Measurements from ENCODE around the gene LRP2.
"Not testable (repeated sequence)": the region's sequence is repeated elsewhere in the genome, so short reads cannot be mapped to it uniquely, and the experiment has no call there.

The LRP2 gene

DNA sequence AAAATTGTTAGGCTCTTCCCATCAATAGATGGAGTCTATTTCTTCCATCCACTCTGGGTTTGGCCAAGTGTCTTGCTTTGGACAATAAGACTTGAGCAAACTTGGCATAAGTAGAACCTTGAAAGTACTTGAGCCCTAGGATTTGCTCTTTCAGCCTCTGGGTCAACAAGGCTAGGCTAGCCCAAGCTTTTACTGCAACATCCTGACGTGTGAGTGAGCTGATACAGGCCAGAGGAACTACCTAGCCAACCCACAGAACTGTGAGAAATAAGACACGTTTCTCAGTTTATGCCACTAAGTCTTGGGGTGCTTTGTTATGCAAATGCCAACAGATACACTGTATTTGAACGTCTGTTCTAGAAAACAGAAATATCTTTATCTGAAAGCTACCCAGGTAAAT is 71.9 kb downstream of the LRP2 start:
- Mint-ChIP-seq H3K27ac (no peak overlapping the region), H3K9me3 (no peaks in the 10 kb centered on the region), H3K4me1 (no peaks in the 10 kb centered on the region), H3K27me3 (peaks cover 6% of the 10 kb centered on the region), H3K36me3 (no peaks in the 10 kb centered on the region), H3K4me3 (no peak overlapping the region)

DNA sequence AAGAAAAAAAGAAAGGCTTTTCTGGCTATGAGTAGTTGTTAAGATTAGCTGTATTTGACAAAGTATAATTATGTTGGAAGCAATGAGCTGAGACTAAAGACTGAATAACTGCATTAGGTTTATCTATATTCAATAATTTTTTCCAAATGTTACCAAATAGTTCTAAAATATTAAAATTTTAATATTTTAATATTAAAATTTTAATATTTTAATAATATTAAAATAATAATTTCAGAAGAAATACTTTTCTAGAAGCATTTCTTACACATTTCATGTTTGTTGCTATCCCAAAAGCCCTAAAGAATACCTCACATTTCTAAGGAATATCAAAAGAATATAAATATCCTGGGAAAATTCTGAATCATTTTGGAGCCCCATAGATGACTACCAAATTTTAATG is 74.7 kb downstream of the LRP2 start:
- Mint-ChIP-seq H3K9me3 (no peaks in the 10 kb centered on the region), H3K36me3 (no peaks in the 10 kb centered on the region), H3K27me3 (peaks cover 9% of the 10 kb centered on the region), H3K4me1 (no peaks in the 10 kb centered on the region), H3K4me3 (no peak overlapping the region), H3K27ac (no peak overlapping the region)

DNA sequence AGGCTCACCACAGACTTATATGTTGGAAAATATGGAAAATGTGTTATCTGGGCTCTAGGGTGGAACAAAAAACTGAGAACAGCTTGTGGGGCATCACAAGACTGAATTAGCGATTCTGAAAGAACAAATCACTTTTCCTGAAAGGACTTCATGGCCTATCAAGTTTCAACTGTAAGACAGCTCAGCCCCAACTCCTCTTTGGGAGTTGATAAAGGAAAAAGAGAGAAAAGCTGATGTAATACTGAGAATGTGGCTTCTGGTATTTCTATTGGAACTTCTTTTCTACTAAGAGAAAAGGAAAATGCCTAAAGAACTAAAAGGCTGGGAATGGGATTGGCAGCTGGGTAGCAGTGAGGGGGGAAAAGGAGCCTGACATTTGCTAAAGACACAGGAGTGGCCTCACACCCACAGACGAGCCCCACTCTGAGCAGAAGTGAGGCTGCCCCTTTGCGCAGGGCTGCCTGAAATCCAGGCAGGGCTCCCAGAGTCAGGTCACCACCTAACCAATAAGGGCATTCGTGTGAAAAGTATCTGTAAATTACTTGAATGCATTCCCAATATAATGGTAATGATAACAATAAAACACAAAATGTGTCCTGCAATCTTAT is 75.6 kb downstream of the LRP2 start:
- no peaks in the 10 kb centered on the region for H3K9me3 Mint-ChIP-seq
- peaks cover 9% of the 10 kb centered on the region for H3K27me3 Mint-ChIP-seq
- no peaks in the 10 kb centered on the region for H3K4me1 Mint-ChIP-seq
- no peak overlapping the region for H3K4me3 Mint-ChIP-seq
- H3K36me3 Mint-ChIP-seq: no peaks in the 10 kb centered on the region
- H3K27ac Mint-ChIP-seq: no peak overlapping the region

DNA sequence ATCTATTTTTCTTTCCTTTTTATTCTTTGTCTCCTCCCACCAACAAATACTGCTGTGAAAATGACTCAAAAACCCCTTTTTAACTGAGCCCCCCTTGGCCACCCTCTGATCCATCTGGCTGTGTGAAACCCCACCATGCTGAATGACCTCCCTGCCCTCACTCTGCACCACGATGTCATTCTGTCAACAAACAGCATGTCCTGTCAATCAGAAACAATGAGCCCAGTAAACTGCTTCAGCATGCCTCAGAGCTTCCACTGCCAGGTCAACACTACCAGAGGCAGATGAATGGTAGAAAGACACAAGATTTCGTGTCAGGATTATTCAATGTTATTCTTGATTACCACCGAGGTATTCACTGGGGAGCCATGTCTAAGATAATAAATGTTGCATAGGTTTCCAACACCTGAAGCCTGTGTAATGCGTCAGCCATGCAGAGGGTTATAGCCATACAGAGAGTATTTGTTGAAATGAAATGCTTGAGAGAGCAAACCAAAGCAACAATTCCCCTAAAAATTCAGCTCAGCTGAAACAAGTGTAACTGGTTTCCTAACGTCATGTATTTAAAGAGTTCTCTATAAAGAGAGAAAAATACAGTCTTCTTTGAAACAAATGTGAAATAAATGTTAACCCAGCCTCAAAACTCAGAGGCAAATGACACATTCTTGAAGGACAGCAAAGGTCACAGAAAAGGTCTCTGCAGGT is 76.7 kb downstream of the LRP2 start:
- H3K4me1 Mint-ChIP-seq: no peaks in the 10 kb centered on the region
- no peak overlapping the region for H3K4me3 Mint-ChIP-seq
- no peak overlapping the region for H3K27ac Mint-ChIP-seq
- no peaks in the 10 kb centered on the region for H3K36me3 Mint-ChIP-seq
- H3K9me3 Mint-ChIP-seq: no peaks in the 10 kb centered on the region
- H3K27me3 Mint-ChIP-seq: peaks cover 10% of the 10 kb centered on the region

DNA sequence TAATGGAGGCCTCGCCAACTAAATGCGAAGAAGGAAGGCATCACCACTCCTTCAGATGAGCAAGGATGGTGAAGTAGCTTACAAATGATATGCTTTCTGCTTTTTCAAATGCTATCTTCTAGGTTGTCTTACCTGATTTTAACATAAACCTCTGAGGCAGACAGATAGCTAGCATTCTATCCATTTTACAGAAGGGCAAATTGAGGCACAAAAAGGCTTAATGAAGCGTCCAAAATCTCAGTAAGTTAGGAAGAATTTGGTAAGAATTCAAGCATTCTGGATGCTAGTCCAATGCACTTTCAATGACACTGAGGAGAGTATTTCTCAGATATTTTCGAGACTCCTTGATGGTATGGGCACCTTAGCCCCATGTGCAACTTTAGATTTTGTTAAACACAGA is 81.8 kb downstream of the LRP2 start:
- Mint-ChIP-seq H3K27me3 (peaks cover 7% of the 10 kb centered on the region), H3K27ac (no peak overlapping the region)

DNA sequence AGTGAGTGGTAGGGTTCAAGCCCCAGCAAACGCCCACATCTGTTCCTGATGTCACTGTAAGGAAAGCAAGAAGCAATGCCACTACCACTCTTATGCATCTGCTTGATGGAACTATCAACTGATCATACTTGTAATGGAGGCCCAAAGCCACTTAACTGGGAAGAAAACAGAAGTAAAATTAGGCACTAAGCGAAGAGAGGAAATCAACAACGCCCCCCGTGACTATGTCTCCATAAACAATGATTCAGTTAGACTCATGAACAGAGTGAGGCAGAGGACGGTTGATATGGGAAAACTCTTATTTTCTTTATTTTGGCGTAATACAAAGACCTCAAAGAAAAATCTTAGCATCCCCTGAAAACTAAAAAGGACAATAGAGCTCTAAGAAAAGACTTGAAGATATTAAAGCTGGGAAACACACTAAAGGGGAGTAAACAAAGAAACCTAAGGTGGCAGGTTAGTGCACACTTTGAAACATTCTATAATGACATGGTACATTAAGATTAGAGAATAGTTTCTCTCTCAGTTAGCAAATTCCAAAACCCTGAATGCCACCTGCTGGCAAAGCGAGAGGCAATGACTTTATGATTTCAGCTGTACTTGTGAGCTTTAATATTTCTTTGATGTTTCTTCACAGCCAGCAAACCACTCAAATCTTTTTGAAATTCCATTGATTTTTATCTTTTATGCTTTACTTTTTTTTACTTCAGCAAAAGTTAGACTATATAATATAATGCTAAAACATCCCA is 86.5 kb downstream of the LRP2 start:
- peaks cover 2% of the 10 kb centered on the region for H3K27me3 Mint-ChIP-seq
- no peak overlapping the region for H3K27ac Mint-ChIP-seq
- no peaks in the 10 kb centered on the region for H3K36me3 Mint-ChIP-seq
- H3K4me3 Mint-ChIP-seq: no peak overlapping the region
- no peaks in the 10 kb centered on the region for H3K9me3 Mint-ChIP-seq
- no peaks in the 10 kb centered on the region for H3K4me1 Mint-ChIP-seq

More for the DNA sequence above, 81.8 kb downstream of the LRP2 start:
- no peaks in the 10 kb centered on the region for H3K9me3 Mint-ChIP-seq
- H3K4me3 Mint-ChIP-seq: no peak overlapping the region
- no peaks in the 10 kb centered on the region for H3K36me3 Mint-ChIP-seq
- H3K4me1 Mint-ChIP-seq: no peaks in the 10 kb centered on the region

DNA sequence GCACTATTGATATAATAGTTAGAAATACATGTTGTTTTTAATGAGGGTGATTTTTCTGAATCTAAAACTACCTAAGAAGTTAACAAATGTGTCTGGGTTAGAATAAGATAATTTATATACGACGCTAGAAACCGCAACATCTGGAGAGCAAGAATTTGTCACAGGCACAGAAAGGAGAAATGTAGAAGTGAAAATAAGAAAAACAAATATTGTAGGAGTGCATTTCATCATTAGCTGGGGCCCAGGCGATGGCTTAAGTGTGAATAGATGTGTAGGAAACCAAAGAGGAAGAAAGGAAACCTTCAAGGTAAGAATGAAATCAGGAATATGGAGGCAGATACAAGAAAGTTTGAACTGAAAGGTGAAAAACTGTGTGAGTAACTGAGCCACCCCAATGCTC is 90.3 kb downstream of the LRP2 start:
- H3K4me1 Mint-ChIP-seq: no peaks in the 10 kb centered on the region
- H3K27ac Mint-ChIP-seq: no peak overlapping the region
- H3K27me3 Mint-ChIP-seq: no peaks in the 10 kb centered on the region
- no peak overlapping the region for H3K4me3 Mint-ChIP-seq
- H3K9me3 Mint-ChIP-seq: no peaks in the 10 kb centered on the region
- no peaks in the 10 kb centered on the region for H3K36me3 Mint-ChIP-seq

DNA sequence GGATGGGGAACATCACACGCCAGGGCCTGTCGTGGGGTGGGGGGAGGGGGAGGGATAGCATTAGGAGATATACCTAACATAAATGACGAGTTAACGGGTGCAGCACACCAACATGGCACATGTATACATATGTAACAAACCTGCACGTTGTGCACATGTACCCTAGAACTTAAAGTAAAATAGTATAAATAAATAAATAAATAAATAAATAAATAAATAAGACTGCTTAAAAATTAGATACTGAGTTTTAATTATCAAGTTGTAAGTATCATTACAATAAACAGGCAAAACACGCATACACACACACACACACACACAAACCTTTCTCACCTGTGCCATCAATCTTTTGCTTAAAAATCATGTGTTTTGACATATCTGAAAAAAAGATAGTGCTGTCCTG is 91.8 kb downstream of the LRP2 start:
- H3K27ac Mint-ChIP-seq, H3K9me3 Mint-ChIP-seq, H3K4me3 Mint-ChIP-seq, H3K36me3 Mint-ChIP-seq, H3K27me3 Mint-ChIP-seq, H3K4me1 Mint-ChIP-seq: not testable (repeated sequence)

DNA sequence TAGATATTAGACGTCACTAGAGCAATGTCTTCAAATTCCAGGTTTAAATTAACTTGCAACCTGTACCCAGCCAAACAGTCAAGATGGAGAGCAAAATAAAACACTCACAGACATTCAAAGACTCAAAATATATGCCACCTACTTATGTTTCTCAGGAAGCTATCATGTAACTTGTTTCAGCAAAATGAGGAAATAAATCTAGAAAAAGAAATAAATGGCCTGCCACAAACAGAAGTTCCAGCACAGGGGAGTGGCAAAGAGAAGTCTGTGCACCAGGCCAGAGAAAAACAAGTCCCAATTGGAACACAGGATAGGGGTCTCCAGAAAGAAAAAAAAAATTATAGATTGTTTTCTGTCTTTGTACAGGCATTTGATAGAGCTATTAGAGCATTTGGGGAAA is 96.7 kb downstream of the LRP2 start:
- no peaks in the 10 kb centered on the region for H3K9me3 Mint-ChIP-seq
- no peak overlapping the region for H3K27ac Mint-ChIP-seq
- no peak overlapping the region for H3K4me3 Mint-ChIP-seq
- H3K27me3 Mint-ChIP-seq: no peaks in the 10 kb centered on the region
- H3K36me3 Mint-ChIP-seq: no peaks in the 10 kb centered on the region
- H3K4me1 Mint-ChIP-seq: no peaks in the 10 kb centered on the region

DNA sequence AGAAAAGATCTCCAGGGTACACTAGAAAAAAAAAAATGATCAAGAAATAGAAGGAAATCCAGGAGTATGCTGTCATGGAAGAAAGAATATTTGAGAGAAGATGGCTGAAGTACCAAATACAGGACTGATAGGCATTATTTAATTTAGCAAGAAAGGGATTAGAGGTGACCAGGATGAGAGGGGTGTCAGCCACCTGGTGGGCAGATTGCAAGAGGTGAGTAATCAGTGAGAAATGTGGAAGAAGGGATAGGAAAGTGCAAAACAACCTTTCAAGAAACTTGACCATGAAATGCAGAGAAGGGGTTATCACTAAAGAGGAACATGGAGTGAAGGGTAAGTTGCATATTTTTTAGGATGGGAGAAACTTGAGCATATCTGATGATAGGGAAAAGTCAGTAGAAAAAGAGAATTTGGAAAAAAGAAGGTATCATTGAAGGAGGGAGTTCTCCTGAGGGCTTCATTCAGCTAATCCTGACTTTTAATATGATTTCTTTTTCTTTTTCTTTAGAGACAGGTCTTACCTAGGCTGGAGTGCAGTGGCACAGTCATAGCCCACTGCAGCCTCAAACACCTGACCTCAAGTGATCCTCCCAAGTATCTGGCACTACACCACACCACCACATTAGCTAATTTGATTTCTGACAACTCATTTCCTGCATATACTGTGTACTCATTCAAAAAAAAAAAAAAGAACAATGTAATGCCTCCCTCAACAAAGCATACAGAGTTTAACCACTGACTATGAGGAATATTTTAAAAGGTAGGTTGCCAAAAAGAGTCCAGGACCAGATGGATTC is 101.3 kb downstream of the LRP2 start:
- Mint-ChIP-seq H3K4me3 (no peak overlapping the region), H3K27me3 (peaks cover 7% of the 10 kb centered on the region), H3K9me3 (no peaks in the 10 kb centered on the region)

DNA sequence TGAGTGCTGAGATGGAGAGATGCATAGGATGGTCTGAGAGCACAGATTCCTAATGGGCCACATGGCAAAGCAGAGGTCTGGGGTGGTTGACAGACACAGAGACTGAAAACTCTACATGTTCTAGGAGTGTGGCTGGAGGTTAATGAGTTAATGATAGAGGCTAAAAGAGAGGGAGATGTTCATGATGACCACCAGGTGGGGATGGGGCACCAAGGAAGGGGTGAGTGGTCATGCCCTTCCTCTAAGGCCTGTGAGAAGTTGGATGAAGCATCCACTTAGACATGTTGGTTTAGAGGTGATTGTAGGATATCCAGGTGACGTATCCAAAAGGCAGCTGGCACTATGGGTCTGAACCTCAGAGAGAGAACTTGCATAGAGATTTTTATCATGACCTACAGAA is 102.1 kb downstream of the LRP2 start:
- Mint-ChIP-seq H3K27me3 (peaks cover 7% of the 10 kb centered on the region), H3K4me1 (no peaks in the 10 kb centered on the region), H3K4me3 (no peak overlapping the region), H3K9me3 (no peaks in the 10 kb centered on the region), H3K27ac (no peak overlapping the region), H3K36me3 (no peaks in the 10 kb centered on the region)

More for the DNA sequence above, 101.3 kb downstream of the LRP2 start:
- H3K4me1 Mint-ChIP-seq: no peaks in the 10 kb centered on the region
- no peak overlapping the region for H3K27ac Mint-ChIP-seq
- H3K36me3 Mint-ChIP-seq: no peaks in the 10 kb centered on the region

DNA sequence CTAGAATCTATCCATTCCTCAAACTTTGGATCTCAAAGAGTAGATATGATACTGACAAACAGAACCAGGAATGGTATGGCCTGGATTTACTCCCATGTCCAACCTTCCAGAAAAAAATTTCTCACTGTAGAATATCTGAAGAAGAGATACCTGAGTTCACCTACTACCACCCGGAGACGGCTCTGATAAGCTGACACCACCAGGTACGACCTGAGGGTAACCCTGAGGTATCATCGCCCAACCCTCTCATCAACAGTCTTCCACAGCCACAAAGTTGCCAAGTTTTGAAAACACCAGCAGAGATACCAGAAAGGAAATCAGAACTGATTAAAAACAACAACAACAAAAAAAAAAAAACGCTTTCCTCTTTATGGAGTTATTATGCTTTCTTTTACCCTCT is 102.9 kb downstream of the LRP2 start:
- Mint-ChIP-seq H3K27ac (no peak overlapping the region), H3K9me3 (no peaks in the 10 kb centered on the region), H3K27me3 (peaks cover 7% of the 10 kb centered on the region), H3K4me3 (no peak overlapping the region), H3K4me1 (no peaks in the 10 kb centered on the region), H3K36me3 (no peaks in the 10 kb centered on the region)

DNA sequence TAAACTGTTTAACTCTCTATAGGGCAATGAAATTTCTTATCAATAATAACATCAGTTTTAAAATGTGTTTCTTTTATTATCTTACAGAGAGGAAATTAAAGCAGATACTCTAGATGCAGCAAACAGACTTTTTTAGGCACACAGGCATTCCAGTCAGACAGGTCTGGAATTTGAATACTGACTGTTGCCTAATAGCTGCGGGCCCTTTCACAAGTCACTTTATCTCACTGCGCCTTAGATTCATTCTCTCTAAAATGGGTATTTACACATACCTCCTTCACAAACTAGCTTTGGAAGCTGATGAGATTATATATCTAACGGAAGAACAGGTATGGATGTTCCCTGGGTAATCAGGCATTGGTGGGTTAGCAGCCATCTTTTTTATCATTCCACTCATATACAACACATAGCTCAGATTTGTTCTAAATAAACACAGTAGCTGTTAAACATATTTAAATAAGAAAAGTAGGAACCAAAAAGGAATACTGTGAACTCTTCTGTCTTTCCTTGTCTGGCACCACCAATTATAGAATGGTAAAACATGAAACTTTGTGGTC is 104.2 kb downstream of the LRP2 start:
- no peak overlapping the region for H3K27ac Mint-ChIP-seq
- no peaks in the 10 kb centered on the region for H3K9me3 Mint-ChIP-seq
- H3K4me3 Mint-ChIP-seq: no peak overlapping the region
- no peaks in the 10 kb centered on the region for H3K4me1 Mint-ChIP-seq
- H3K27me3 Mint-ChIP-seq: peaks cover 7% of the 10 kb centered on the region
- no peaks in the 10 kb centered on the region for H3K36me3 Mint-ChIP-seq

DNA sequence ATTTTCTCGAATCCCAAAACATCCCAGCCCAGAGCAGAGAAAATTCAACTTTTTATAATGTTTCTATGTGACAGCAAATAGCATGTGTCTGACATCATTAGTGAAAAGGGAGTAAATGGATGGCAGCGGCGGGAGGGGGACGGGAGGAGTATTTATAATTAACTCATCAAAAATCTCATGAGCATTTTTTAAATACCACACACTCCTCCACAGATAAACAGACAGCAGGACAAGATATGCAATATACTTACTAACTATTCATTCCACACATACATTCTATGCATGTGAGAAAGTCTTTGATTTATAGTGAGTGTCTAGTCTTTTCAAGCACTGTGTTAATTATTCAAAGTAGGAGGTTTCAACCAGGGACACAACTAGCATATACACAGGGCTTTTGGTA is 107.6 kb downstream of the LRP2 start:
- Mint-ChIP-seq H3K27me3 (peaks cover 7% of the 10 kb centered on the region), H3K36me3 (no peaks in the 10 kb centered on the region), H3K4me3 (no peak overlapping the region), H3K9me3 (no peaks in the 10 kb centered on the region), H3K4me1 (no peaks in the 10 kb centered on the region), H3K27ac (no peak overlapping the region)

DNA sequence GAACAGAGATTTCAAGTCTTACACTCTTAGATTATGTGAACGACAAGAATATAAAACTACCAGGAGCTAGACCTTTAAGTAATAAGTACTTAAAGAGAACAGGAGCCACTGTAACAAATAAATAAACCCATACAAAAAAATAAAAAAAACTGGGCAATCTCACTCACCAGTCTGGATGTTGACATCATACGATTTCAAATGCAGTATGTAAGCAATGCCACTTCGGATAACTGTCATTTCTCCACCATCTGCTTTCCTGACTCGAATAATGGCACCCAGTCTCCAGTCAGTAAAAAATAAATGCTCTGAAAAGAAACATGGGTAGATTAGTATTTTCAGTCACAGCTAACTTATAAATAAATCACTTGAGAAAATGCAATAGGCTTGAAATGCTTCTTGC is 115.1 kb downstream of the LRP2 start:
- Mint-ChIP-seq H3K27me3 (peaks cover 1% of the 10 kb centered on the region), H3K9me3 (peaks cover 7% of the 10 kb centered on the region), H3K4me1 (no peaks in the 10 kb centered on the region), H3K4me3 (no peak overlapping the region), H3K27ac (no peak overlapping the region), H3K36me3 (no peaks in the 10 kb centered on the region)

Measured in activated naive CD4-positive, alpha-beta T cell treated with anti-CD3 and anti-CD28 coated beads, Interleukin-2, amount 50 U/mL, for 24 hours (primary cell).